ENCODE data around the gene FLRT2. TPM values are rescaled to one million over a fixed set of nuclear protein-coding genes. Genes with fewer than 3 reads are reported as not detected.

Gene FLRT2
- total RNA-seq, 1 experiment from 2014 or later: 2.1 TPM

GRCh38 chr14:85701763-85702162 is 171.8 kb downstream of the FLRT2 start:
- H4K20me1 ChIP-seq (ENCODE audit: insufficient read depth): no peaks in the 10 kb centered on the region
- intact Hi-C loops (cut with micrococcal nuclease; ENCODE audit: unreplicated experiment): no loop called here
- H3K27me3 ChIP-seq (ENCODE audit: insufficient read depth, low read depth): no peaks in the 10 kb centered on the region
- no peaks in the 10 kb centered on the region for H3K9me3 ChIP-seq (ENCODE audit: insufficient read depth, low read depth)
- H3K36me3 ChIP-seq (ENCODE audit: low read depth): no peaks in the 10 kb centered on the region
- no peaks in the 10 kb centered on the region for H3K4me1 ChIP-seq (replicated peaks; ENCODE audit: insufficient read depth)
- no peak overlapping the region for H2AFZ ChIP-seq
- H3K79me2 ChIP-seq (ENCODE audit: low read depth): no peaks in the 10 kb centered on the region
- no peaks in the 10 kb centered on the region for H3F3A ChIP-seq (ENCODE audit: insufficient read depth, low read depth)
- POLR2A ChIA-PET (ENCODE audit: unreplicated experiment): no interaction called here
- no peak overlapping the region for H3K27ac ChIP-seq
- H3K4me2 ChIP-seq: no peak overlapping the region
- BruUV-seq (replicated peaks): no TSS peak
- no peak for TF ChIP-seq CTCF (conservative IDR thresholded peaks at IDR 0.05)
- no peak for TF ChIP-seq EZH2 (IDR thresholded peaks at IDR 0.05; ENCODE audit: low read depth)
- CTCF ChIA-PET: interaction anchor here (0.6 kb wide), 1 partner anchor 12 kb away, joined by 3 read pairs; no protein-coding TSS in a partner anchor
- H3K4me3 ChIP-seq: no peak overlapping the region
- no peak for DNase-seq
- H3K9me2 ChIP-seq (ENCODE audit: insufficient read depth): no peaks in the 10 kb centered on the region

- intact Hi-C loops (cut with micrococcal nuclease; ENCODE audit: unreplicated experiment): no loop called here
- no TSS peak for BruUV-seq (replicated peaks)
- Histone ChIP-seq H3K79me2 (ENCODE audit: low read depth) (no peaks in the 10 kb centered on the region), H3K27me3 (ENCODE audit: insufficient read depth, low read depth) (no peaks in the 10 kb centered on the region), H3K4me1 (replicated peaks; ENCODE audit: insufficient read depth) (no peaks in the 10 kb centered on the region), H4K20me1 (ENCODE audit: insufficient read depth) (no peaks in the 10 kb centered on the region), H3K9me3 (ENCODE audit: insufficient read depth, low read depth) (no peaks in the 10 kb centered on the region), H3K4me3 (no peak overlapping the region), H3K4me2 (no peak overlapping the region), H3K9me2 (ENCODE audit: insufficient read depth) (no peaks in the 10 kb centered on the region), H3K36me3 (ENCODE audit: low read depth) (no peaks in the 10 kb centered on the region), H3F3A (ENCODE audit: insufficient read depth, low read depth) (no peaks in the 10 kb centered on the region), H2AFZ (no peak overlapping the region), H3K27ac (no peak overlapping the region)
- CTCF ChIA-PET: no interaction called here
- DNase-seq: no peak
- TF ChIP-seq EZH2 (IDR thresholded peaks at IDR 0.05; ENCODE audit: low read depth) (no peak), CTCF (conservative IDR thresholded peaks at IDR 0.05) (no peak)
- POLR2A ChIA-PET (ENCODE audit: unreplicated experiment): no interaction called here
These were observed 172.2 kb downstream of the FLRT2 start for GRCh38 chr14:85702191-85702590.

GRCh38 chr14:85702997-85703396 is 173.1 kb downstream of the FLRT2 start:
- H3K27ac ChIP-seq: no peak overlapping the region
- ChIA-PET POLR2A (ENCODE audit: unreplicated experiment) (no interaction called here), CTCF (no interaction called here)
- H3K4me1 ChIP-seq (replicated peaks; ENCODE audit: insufficient read depth): no peaks in the 10 kb centered on the region
- no peaks in the 10 kb centered on the region for H3K79me2 ChIP-seq (ENCODE audit: low read depth)
- no peak overlapping the region for H3K4me2 ChIP-seq
- H3F3A ChIP-seq (ENCODE audit: insufficient read depth, low read depth): no peaks in the 10 kb centered on the region
- no peaks in the 10 kb centered on the region for H3K27me3 ChIP-seq (ENCODE audit: insufficient read depth, low read depth)
- no peaks in the 10 kb centered on the region for H3K36me3 ChIP-seq (ENCODE audit: low read depth)
- H3K4me3 ChIP-seq: no peak overlapping the region
- intact Hi-C loops (cut with micrococcal nuclease; ENCODE audit: unreplicated experiment): no loop called here
- DNase-seq: no peak
- no peaks in the 10 kb centered on the region for H3K9me3 ChIP-seq (ENCODE audit: insufficient read depth, low read depth)
- no peaks in the 10 kb centered on the region for H3K9me2 ChIP-seq (ENCODE audit: insufficient read depth)
- H2AFZ ChIP-seq: no peak overlapping the region
- no peaks in the 10 kb centered on the region for H4K20me1 ChIP-seq (ENCODE audit: insufficient read depth)
- TF ChIP-seq EZH2 (IDR thresholded peaks at IDR 0.05; ENCODE audit: low read depth): no peak
- TF ChIP-seq CTCF (conservative IDR thresholded peaks at IDR 0.05): no peak
- BruUV-seq (replicated peaks): no TSS peak
